DLD1 (cell line): ENCODE data around the gene TRIM66.

Experiments
- in situ Hi-C: cut with HindIII; loops from 2 replicates; pipeline ENCODE4 v1.10.0; 2017; ENCODE audit warnings: low sequenced_read_pairs

The TRIM66 gene

DNA sequence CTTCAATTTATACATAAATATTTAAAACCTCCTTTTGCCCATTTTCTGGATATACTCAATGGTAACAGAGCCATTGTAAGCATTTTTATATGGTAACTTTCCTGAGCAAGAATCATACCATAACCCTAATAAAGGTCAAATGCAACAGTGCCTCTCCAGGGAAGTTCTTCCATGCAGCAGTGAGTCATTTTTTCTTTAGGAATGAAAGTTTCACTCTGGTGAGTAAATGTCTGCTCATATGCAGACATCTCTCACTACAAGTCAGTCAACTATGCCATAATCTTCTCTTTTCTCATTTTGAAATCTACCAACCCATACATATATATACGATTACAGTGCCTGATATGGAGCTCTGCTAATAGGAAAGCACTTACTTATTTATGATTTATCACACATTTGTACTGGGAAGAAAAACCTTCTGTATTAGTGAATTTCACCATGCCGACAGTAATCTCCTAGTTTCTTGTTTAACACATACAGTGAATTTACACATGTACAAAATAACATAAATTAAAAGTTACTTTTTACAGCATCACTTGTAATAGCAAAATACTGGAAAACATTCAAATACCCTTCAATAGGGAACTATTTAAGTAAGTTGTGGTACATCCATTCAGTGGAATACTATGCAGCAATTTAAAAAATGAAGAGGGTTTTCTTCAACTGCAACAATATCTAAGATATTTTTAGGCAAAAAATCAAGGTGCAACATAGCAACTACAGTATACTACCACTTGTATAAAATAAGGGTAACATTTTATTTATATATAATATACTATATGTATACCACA is 104.5 kb downstream of the TRIM66 start:
- in situ Hi-C loops = no loop called here

DNA sequence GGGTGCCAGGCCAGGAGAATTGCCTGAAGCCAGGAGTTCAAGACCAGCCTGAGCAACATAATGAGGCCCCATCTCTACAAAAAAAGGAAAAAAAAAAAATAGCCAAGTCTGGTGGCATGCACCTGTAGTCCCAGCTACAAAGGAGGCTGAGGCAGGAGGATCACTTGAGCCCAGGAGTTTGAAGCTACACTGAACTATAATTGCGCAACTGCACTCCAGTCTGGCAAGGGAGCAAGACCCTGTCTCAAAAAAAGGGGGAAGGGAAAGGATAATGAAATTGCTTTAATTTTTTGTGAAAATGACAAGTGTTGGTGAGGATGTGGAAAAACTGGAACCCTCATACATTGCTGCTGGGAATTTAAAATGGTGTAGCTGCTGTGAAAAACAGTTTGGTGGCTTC is 107.7 kb downstream of the TRIM66 start:
- in situ Hi-C loops = no loop called here

DNA sequence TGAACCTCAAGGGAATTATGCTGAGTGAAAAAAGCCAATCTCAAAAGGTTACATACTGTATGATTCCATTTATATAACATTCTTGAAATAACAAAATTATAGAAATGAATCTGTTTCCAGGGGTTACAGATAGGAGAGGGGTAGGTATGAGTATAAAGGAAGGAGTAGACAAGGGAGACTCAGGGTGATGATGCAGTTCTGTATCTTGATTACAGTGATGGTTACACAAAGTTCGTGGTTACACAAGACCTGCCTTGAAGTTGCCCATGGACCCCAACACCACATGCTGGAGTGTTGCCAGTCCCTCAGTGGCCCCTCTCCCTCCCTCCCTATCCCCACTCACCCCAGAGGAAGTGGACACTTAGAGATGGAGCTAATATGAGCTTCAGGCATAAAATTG is 108.7 kb downstream of the TRIM66 start:
- in situ Hi-C loops = no loop called here

DNA sequence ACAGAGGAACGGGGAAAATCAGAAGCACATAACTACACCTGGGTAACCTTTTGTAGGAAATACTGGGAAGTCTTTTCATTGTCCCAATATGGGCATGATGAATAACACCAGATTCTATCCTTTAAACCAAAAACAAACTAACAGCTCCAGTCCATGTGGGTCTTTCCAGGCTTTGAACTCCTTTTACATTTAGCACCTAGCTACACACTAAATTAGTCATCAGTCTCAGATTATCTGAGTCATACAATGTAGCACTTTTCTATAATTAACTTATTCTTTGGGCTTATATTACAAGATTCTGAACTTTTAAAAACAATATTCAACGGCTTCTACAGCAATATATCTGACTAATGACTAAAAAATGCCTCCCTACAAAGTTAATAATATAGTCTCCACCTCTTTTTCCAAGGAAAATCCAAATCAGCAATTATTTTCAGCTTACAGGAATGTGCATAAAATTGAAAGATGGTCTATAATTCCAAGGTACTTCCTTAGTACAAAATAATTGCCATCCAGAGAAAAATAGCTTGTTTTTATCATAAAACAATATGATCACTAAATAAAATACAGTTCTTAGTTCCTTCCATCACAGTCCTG is 114.8 kb downstream of the TRIM66 start:
- in situ Hi-C loops = no loop called here

DNA sequence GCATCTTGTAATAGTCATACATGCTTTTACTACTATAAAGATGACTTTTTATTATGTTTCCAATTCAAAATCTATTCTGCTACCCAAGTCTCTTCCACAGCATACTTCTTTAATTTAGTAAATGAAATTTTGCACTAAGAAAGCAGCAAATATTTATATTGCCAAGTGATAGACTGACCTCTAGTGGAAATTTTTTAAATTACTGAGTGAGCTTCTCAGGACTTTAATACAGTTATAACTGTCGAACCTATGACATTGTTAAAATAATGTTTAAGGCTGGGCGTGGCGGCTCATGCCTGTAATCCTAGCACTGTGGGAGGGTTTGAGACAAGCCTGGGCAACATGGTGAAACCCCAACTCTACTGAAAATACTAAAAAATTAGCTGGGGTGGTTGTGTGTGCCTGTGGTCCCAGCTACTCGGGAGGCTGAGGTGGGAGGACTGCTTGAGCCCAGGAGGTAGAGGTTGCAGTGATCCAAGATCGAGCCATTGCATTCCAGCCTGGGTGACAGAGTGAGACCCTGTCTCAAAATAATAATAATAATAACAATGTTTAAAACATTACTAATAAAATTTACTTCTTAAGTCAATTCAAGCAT is 115.8 kb downstream of the TRIM66 start:
- in situ Hi-C loops = no loop called here

DNA sequence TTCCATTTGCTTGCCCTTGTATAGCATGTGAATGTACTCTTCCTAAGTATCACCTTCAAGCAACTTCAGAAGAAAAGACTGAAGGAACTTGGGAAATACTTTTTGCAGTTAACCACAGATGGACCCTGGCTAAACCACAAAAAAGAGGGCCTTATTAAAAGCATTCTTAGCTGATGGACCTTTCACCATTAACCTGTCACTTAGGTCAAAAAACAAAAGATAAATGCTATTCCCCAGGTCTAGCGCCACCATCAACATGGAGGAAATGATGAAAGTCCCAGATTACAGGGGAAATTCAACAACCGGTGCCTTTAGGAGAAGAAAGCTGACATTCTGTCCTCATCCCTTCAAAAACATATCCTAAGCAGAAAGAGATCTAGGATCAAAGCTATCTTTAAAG is 117.9 kb downstream of the TRIM66 start:
- in situ Hi-C loops = no loop called here
